ENCODE measurements around the gene MAPK8. TPM values are rescaled to one million over a fixed set of nuclear protein-coding genes. Genes with fewer than 3 reads are reported as not detected.

MAPK8 gene
- total RNA-seq, 1 experiment from 2014 or later = 52.9 TPM

- no TSS peak for BruUV-seq (replicated peaks)
- H3K27ac Mint-ChIP-seq (ENCODE audit: low read depth, unreplicated experiment) = peak overlapping the region; percentile 65
- H3K36me3 Mint-ChIP-seq (ENCODE audit: insufficient read depth, unreplicated experiment) = peaks cover 5% of the 10 kb centered on the region
- peaks cover 35% of the 10 kb centered on the region for H3K4me1 Mint-ChIP-seq (ENCODE audit: insufficient read depth, unreplicated experiment)
- TF ChIP-seq CTCF (IDR thresholded peaks at IDR 0.05; ENCODE audit: unreplicated experiment) = no peak
- ChIA-PET CTCF (interaction anchor here (0.6 to 5.2 kb wide), 9 partner anchors 11 to 323 kb away, joined by 3 to 48 read pairs (median 4); no protein-coding TSS in a partner anchor), POLR2A (interaction anchor here (0.6 to 1.9 kb wide), 6 partner anchors 9 to 162 kb away, joined by 3 to 15 read pairs (median 3); no protein-coding TSS in a partner anchor)
- intact Hi-C loops (cut with micrococcal nuclease) = no loop called here
- no peaks in the 10 kb centered on the region for H3K9me3 Mint-ChIP-seq (ENCODE audit: unreplicated experiment)
- no peak for DNase-seq (ENCODE audit: unreplicated experiment)
- H3K27me3 Mint-ChIP-seq (ENCODE audit: insufficient read depth, unreplicated experiment) = no peaks in the 10 kb centered on the region
- no peak overlapping the region for H3K4me3 Mint-ChIP-seq (ENCODE audit: unreplicated experiment)
These were observed 26.4 kb downstream of the MAPK8 start for GRCh38 chr10:48332871-48333216.

GRCh38 chr10:48333856-48334255, 27.4 kb downstream of the MAPK8 start:
- intact Hi-C loops (cut with micrococcal nuclease) = no loop called here
- no peaks in the 10 kb centered on the region for H3K9me3 Mint-ChIP-seq (ENCODE audit: unreplicated experiment)
- no TSS peak for BruUV-seq (replicated peaks)
- DNase-seq (ENCODE audit: unreplicated experiment) = peak; percentile 92
- H3K4me3 Mint-ChIP-seq (ENCODE audit: unreplicated experiment) = no peak overlapping the region
- ChIA-PET POLR2A (interaction anchor here (0.9 to 1.9 kb wide), 4 partner anchors 13 to 24 kb away, joined by 3 to 15 read pairs (median 4); no protein-coding TSS in a partner anchor), CTCF (interaction anchor here (0.5 to 5.2 kb wide), 6 partner anchors 17 to 281 kb away, joined by 3 to 48 read pairs (median 4); no protein-coding TSS in a partner anchor)
- no peaks in the 10 kb centered on the region for H3K27me3 Mint-ChIP-seq (ENCODE audit: insufficient read depth, unreplicated experiment)
- H3K27ac Mint-ChIP-seq (ENCODE audit: low read depth, unreplicated experiment) = peak overlapping the region; percentile 67
- H3K4me1 Mint-ChIP-seq (ENCODE audit: insufficient read depth, unreplicated experiment) = peaks cover 35% of the 10 kb centered on the region
- no peak for TF ChIP-seq CTCF (IDR thresholded peaks at IDR 0.05; ENCODE audit: unreplicated experiment)
- peaks cover 5% of the 10 kb centered on the region for H3K36me3 Mint-ChIP-seq (ENCODE audit: insufficient read depth, unreplicated experiment)

- no peak overlapping the region for H3K4me3 Mint-ChIP-seq (ENCODE audit: unreplicated experiment)
- H3K36me3 Mint-ChIP-seq (ENCODE audit: insufficient read depth, unreplicated experiment) = peaks cover 5% of the 10 kb centered on the region
- ChIA-PET CTCF (no interaction called here), POLR2A (interaction anchor here (0.6 kb wide), 2 partner anchors 83 to 1181 kb away, joined by 3 read pairs; no protein-coding TSS in a partner anchor)
- no peaks in the 10 kb centered on the region for H3K9me3 Mint-ChIP-seq (ENCODE audit: unreplicated experiment)
- H3K27me3 Mint-ChIP-seq (ENCODE audit: insufficient read depth, unreplicated experiment) = no peaks in the 10 kb centered on the region
- no peak overlapping the region for H3K27ac Mint-ChIP-seq (ENCODE audit: low read depth, unreplicated experiment)
- intact Hi-C loops (cut with micrococcal nuclease) = no loop called here
- no peak for DNase-seq (ENCODE audit: unreplicated experiment)
- BruUV-seq (replicated peaks) = no TSS peak
- TF ChIP-seq CTCF (IDR thresholded peaks at IDR 0.05; ENCODE audit: unreplicated experiment) = no peak
- H3K4me1 Mint-ChIP-seq (ENCODE audit: insufficient read depth, unreplicated experiment) = peaks cover 35% of the 10 kb centered on the region
These were observed 29.3 kb downstream of the MAPK8 start for GRCh38 chr10:48335788-48336187.

GRCh38 chr10:48336978-48337599, 30.6 kb downstream of the MAPK8 start:
- H3K4me3 Mint-ChIP-seq (ENCODE audit: unreplicated experiment) = no peak overlapping the region
- ChIA-PET CTCF (interaction anchor here (0.6 to 0.9 kb wide), 2 partner anchors 12 to 320 kb away, joined by 3 to 4 read pairs; no protein-coding TSS in a partner anchor), POLR2A (interaction anchor here (0.6 kb wide), 1 partner anchor 143 kb away, joined by 3 read pairs; no protein-coding TSS in a partner anchor)
- H3K27ac Mint-ChIP-seq (ENCODE audit: low read depth, unreplicated experiment) = no peak overlapping the region
- H3K36me3 Mint-ChIP-seq (ENCODE audit: insufficient read depth, unreplicated experiment) = peaks cover 11% of the 10 kb centered on the region
- H3K27me3 Mint-ChIP-seq (ENCODE audit: insufficient read depth, unreplicated experiment) = no peaks in the 10 kb centered on the region
- peaks cover 33% of the 10 kb centered on the region for H3K4me1 Mint-ChIP-seq (ENCODE audit: insufficient read depth, unreplicated experiment)
- intact Hi-C loops (cut with micrococcal nuclease) = no loop called here
- TF ChIP-seq CTCF (IDR thresholded peaks at IDR 0.05; ENCODE audit: unreplicated experiment) = no peak
- no peak for DNase-seq (ENCODE audit: unreplicated experiment)
- no peaks in the 10 kb centered on the region for H3K9me3 Mint-ChIP-seq (ENCODE audit: unreplicated experiment)
- no TSS peak for BruUV-seq (replicated peaks)

All from MCF 10A (cell line).